GM11168 (cell line): ENCODE data around the gene GRPR.
"Not testable (repeated sequence)": the region's sequence is repeated elsewhere in the genome, so short reads cannot be mapped to it uniquely, and the experiment has no call there.

Experiments
- in situ Hi-C: fragments of 300-500 bp; cut with MboI; formaldehyde crosslinking; loops from one replicate; pipeline ENCODE4 v1.12.0; 2022; ENCODE audit warnings: low sequenced_read_pairs; ENCODE audit not compliant: unreplicated experiment

Gene GRPR

DNA sequence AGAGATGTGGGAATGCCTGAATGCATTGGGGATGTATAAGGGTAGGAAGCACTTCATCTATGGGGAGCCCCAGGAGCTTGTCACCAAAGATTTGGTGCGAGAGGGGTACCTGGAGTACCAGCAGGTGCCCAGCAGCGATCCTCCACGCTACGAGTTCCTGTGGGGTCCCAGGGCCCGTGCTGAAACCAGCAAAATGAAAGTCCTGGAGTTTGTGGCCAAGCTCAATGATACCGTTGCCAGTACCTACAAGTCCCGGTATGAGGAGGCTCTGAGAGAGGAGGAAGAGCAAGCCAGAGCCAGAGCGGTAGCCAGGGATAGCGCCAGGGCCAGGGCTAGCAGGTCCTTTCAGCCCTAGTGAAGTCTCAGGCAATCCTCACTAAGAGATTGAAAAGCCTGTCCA, 47.7 kb downstream of the GRPR start:
- in situ Hi-C loops, result no loop called here

GRCh38 chrX:16171944-16172343, 48.6 kb downstream of the GRPR start:
- in situ Hi-C loops, result no loop called here

DNA sequence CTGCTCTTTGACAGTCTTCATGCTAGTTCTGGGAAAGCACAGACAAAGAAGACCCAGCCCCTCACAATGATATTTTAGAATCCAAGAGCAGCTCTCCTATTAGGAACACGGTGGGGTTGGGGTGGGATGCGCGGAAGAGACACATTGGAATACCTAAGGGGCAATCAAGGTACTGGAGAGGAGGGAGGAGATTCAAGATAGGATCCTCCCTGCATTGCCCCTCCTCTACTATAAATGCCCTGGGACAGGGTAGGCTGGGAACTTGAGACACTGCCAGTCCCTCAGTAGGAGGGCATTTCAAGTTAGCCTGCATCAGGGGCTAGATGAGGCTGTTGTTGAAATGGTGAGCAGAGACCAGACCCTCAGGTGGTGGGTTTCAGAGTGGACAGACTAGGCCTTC, 49.0 kb downstream of the GRPR start:
- in situ Hi-C loops, result no loop called here

- in situ Hi-C loops, result no loop called here
Observed at GRCh38 chrX:16175329-16176061, 52.1 kb downstream of the GRPR start.

DNA sequence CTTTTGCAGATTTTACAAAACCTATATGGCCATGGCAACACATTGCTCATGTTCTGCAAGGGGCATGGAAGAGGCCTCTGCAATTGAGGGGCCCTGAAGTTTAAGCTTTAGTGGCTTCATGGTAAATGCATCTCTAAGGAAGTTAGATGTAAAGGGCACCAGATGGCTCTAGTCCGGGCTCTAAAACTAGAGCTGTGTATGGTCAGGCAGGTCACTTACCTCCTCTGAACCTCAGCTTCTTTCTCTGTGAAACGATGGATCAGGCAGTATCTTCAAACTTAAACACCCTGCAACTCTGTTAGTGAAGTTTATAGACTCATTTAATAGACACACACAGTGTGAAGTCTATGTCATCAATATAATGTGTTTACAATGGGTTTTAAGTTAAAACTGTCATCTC, 53.9 kb downstream of the GRPR start:
- in situ Hi-C loops, result no loop called here

- in situ Hi-C loops, result not testable (repeated sequence)
Observed at GRCh38 chrX:16183843-16184242, 60.5 kb downstream of the GRPR start.

DNA sequence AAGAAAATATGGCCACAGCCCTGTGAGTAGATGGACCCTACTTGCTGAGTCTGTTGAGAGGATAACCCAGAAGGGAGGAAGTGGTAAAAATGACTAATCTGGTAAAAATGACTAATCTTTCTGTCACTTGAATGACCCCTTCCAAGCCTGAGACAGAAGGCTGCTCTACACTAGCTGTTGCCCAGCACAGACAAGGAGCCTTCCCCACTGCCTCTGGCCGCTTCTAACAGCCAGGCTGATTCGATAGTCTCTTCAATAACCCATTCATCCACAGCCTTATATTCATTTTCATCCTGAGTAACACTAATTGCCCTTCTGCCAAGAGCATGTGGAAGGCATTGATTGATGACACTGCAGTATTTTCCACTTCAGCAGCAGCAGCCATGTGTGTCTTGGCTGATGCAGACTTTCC, 62.4 kb downstream of the GRPR start:
- in situ Hi-C loops, result no loop called here

- in situ Hi-C loops, result no loop called here
Observed at GRCh38 chrX:16186380-16187007, 63.1 kb downstream of the GRPR start.

DNA sequence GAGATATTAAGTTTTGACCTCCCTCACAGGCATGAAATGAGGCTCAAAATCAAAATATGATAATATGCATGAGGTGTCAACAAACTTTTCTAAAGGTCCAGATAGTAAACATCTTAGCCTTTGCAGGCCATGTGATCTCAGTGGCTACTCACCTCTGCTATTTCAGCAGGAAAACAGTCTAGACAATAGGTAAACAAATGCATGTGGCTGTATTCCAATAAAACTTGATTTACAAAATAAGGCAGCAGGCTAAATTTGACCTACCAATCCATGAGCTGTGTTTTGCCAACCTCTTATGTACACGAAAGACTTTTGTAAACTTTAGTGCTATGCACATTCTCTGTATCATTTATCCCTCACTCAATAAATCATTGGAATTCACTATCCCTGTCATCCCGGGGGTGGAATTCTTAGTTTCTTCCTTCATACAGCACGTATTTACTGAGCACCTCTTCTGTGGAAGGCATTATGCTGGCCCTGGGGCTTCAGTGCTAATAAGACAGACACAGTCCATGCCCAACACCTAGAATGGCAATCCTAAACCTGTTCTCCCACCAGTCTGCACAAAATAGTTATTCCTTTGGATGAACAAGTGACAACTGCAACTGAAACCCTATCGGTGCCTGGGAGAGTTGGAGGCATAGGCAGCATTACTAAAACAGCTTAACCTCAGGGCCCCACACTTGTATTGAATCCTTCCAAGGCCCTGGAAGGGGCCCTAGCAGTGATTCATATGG, 63.8 kb downstream of the GRPR start:
- in situ Hi-C loops, result no loop called here

- in situ Hi-C loops, result no loop called here
Observed at GRCh38 chrX:16188687-16189086, 65.3 kb downstream of the GRPR start.

DNA sequence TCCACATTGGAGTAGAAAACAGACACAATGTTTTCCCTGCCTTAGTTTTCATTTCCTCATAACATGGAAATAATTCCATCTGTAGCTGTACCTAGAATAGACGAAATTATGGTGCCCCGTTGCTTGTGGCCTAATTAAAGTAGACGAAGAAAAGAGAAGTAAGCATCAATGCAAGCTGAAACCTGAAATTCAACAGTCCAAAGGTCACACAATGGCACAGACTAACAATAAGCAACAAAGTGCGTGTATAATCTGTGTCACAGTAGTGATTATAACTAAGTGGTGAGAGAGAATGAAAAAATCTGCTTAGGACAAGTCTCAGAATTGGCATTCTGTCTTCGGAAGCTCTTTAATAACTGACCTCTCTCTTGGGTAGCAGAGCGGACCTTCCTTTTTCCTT, 68.2 kb downstream of the GRPR start:
- in situ Hi-C loops, result no loop called here

DNA sequence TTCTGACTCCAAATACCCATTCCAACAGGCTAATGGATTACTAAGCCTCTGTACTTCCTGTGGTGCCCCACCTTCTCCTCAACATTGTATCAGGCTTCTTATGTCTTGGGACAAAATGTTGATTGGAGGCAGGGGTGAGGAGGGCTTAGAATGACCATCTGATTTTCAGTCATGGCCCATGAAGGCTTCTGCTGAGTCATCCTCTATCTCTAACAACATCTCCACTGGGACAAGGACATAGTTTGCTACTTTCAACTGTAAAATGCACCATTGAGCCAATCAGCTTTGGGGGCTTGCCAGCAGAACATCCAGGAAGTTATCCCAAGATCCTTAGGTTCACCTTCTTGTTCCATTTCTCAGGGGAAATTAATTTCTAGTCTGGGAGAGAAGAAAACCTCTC, 73.5 kb downstream of the GRPR start:
- in situ Hi-C loops, result no loop called here

DNA sequence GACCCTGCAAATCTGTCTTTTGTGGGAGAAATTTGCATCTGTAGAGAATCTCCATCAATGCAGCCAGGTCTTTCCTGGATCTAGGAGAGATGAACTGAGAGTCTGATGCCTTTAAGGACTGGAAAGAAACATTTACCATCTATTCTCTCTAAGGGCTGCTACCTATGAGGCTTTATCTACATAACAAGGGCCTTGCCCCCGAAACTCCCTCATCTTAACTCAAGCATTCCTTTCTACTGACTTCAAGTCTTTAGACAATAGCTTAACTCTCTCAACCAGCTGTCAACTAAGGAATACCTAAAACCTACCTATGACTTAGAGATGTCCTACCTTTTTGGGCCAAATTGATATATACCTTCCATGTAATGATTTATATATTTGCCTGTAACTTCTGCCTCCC, 76.0 kb downstream of the GRPR start:
- in situ Hi-C loops, result no loop called here

GRCh38 chrX:16202943-16203342, 79.6 kb downstream of the GRPR start:
- in situ Hi-C loops, result no loop called here
